ENCODE measurements around the gene RFX3.

Gene RFX3

DNA sequence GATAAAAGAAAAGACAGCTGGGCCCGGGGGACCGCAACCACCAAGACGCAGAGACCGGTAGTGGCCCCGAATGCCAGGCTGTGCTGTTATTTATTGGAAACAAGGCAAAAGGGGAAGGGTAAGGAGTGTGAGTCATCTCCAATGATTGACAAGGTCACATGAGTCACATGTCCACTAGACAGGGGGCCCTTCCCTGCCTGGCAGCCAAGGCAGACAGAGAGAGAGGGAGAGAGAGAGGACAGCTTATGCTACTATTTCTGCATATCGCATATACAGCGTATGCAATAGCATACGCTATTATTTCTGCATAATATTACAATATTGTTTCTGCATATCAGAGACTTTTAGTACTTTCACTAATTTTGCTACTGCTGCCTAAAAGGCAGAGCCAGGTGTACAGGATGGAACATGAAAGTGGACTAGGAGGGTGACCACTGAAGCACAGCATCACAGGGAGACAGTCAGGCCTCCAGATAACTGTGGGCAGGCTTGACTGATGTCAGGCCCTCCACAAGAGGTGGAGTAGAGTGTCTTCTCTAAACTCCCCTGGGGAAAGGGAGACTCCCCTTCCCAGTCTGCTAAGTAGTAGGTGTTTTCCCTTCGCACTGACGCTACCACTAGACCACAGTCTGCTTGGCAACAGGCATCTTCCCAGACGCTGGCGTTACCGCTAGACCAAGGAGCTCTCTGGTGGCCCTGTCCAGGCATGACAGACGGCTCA, 50.3 kb downstream of the RFX3 start:
- no peak for TF ChIP-seq EZH2 (IDR thresholded peaks at IDR 0.05; ENCODE audit: borderline replicate concordance, low read depth, low read length, severe bottlenecking)
- TF ChIP-seq CTCF (IDR thresholded peaks at IDR 0.05; ENCODE audit: borderline replicate concordance, extremely low read depth, low read length, poor library complexity, severe bottlenecking), result no peak
- peaks cover 17% of the 10 kb centered on the region for H3K4me1 ChIP-seq (ENCODE audit: insufficient read depth, low read length)
- no peak for DNase-seq

GRCh38 chr9:3474821-3475220, 51.0 kb downstream of the RFX3 start:
- Histone ChIP-seq H3K79me2 (ENCODE audit: insufficient read depth, low read length) (peaks cover 4% of the 10 kb centered on the region), H3K9ac (ENCODE audit: low read depth, low read length) (no peak overlapping the region), H2AFZ (ENCODE audit: low read depth, low read length) (no peak overlapping the region), H3K27ac (ENCODE audit: low read length) (no peak overlapping the region), H3K27me3 (ENCODE audit: insufficient read depth, low read length, poor library complexity) (no peaks in the 10 kb centered on the region), H3K4me3 (ENCODE audit: low read depth in 1 of 2, low read length in 2 of 2) (no peak overlapping the region), H3K9me3 (ENCODE audit: insufficient read depth, low read length, severe bottlenecking) (no peaks in the 10 kb centered on the region), H4K20me1 (ENCODE audit: insufficient read depth, low read length) (no peaks in the 10 kb centered on the region), H3K36me3 (ENCODE audit: insufficient read depth, low read length) (no peaks in the 10 kb centered on the region), H3K4me1 (ENCODE audit: insufficient read depth, low read length) (peaks cover 17% of the 10 kb centered on the region), H3K4me2 (ENCODE audit: insufficient read depth, low read length) (no peak overlapping the region)
- ATAC-seq (ENCODE audit: insufficient read depth, low read depth) (no peak), DNase-seq (no peak)
- no peak for TF ChIP-seq EZH2 (IDR thresholded peaks at IDR 0.05; ENCODE audit: borderline replicate concordance, low read depth, low read length, severe bottlenecking)
- no peak for TF ChIP-seq CTCF (IDR thresholded peaks at IDR 0.05; ENCODE audit: borderline replicate concordance, extremely low read depth, low read length, poor library complexity, severe bottlenecking)

More for the DNA sequence above, 50.3 kb downstream of the RFX3 start:
- Histone ChIP-seq H3K4me2 (ENCODE audit: insufficient read depth, low read length) (no peak overlapping the region), H3K27ac (ENCODE audit: low read length) (no peak overlapping the region), H4K20me1 (ENCODE audit: insufficient read depth, low read length) (no peaks in the 10 kb centered on the region), H3K79me2 (ENCODE audit: insufficient read depth, low read length) (peaks cover 4% of the 10 kb centered on the region), H3K9me3 (ENCODE audit: insufficient read depth, low read length, severe bottlenecking) (no peaks in the 10 kb centered on the region), H3K27me3 (ENCODE audit: insufficient read depth, low read length, poor library complexity) (no peaks in the 10 kb centered on the region), H3K4me3 (ENCODE audit: low read depth in 1 of 2, low read length in 2 of 2) (no peak overlapping the region), H2AFZ (ENCODE audit: low read depth, low read length) (no peak overlapping the region), H3K9ac (ENCODE audit: low read depth, low read length) (no peak overlapping the region), H3K36me3 (ENCODE audit: insufficient read depth, low read length) (no peaks in the 10 kb centered on the region)
- no peak for ATAC-seq (ENCODE audit: insufficient read depth, low read depth)

- H2AFZ ChIP-seq (ENCODE audit: low read depth, low read length), result no peak overlapping the region
- DNase-seq (no peak), ATAC-seq (ENCODE audit: insufficient read depth, low read depth) (peak; percentile 72)
- peaks cover 17% of the 10 kb centered on the region for H3K4me1 ChIP-seq (ENCODE audit: insufficient read depth, low read length)
- H3K79me2 ChIP-seq (ENCODE audit: insufficient read depth, low read length), result peaks cover 4% of the 10 kb centered on the region
- no peaks in the 10 kb centered on the region for H3K9me3 ChIP-seq (ENCODE audit: insufficient read depth, low read length, severe bottlenecking)
- H3K27me3 ChIP-seq (ENCODE audit: insufficient read depth, low read length, poor library complexity), result no peaks in the 10 kb centered on the region
- no peaks in the 10 kb centered on the region for H4K20me1 ChIP-seq (ENCODE audit: insufficient read depth, low read length)
- no peak overlapping the region for H3K27ac ChIP-seq (ENCODE audit: low read length)
- H3K4me3 ChIP-seq (ENCODE audit: low read depth in 1 of 2, low read length in 2 of 2), result no peak overlapping the region
- no peaks in the 10 kb centered on the region for H3K36me3 ChIP-seq (ENCODE audit: insufficient read depth, low read length)
- TF ChIP-seq EZH2 (IDR thresholded peaks at IDR 0.05; ENCODE audit: borderline replicate concordance, low read depth, low read length, severe bottlenecking), result no peak
- TF ChIP-seq CTCF (IDR thresholded peaks at IDR 0.05; ENCODE audit: borderline replicate concordance, extremely low read depth, low read length, poor library complexity, severe bottlenecking), result peak; percentile 10
- no peak overlapping the region for H3K4me2 ChIP-seq (ENCODE audit: insufficient read depth, low read length)
- H3K9ac ChIP-seq (ENCODE audit: low read depth, low read length), result no peak overlapping the region
Measured at GRCh38 chr9:3473405-3473804, 52.4 kb downstream of the RFX3 start.
